Neuronal stem cell (in vitro differentiated cells): ENCODE measurements around the gene BDH2. TPM values are rescaled to one million over a fixed set of nuclear protein-coding genes. Genes with fewer than 3 reads are reported as not detected.

Experiments used
- DNase-seq: peaks from one replicate; pipeline ENCODE4 v3.0.0-alpha.2; 2013; ENCODE audit warnings: low spot score
- H2AFZ ChIP-seq: one replicate; pipeline ENCODE4 v1.6.1; 2013; ENCODE audit warnings: mild to moderate bottlenecking, low read length, inconsistent platforms
- H2AK5ac ChIP-seq: 2 replicates; pipeline ENCODE4 v1.6.1; 2013; ENCODE audit warnings: low read depth, mild to moderate bottlenecking, inconsistent platforms, low read length, moderate library complexity, mixed read lengths
- H2BK120ac ChIP-seq: 2 replicates; pipeline ENCODE4 v1.6.1; 2013; ENCODE audit warnings: low read depth, mild to moderate bottlenecking, inconsistent platforms, low read length, moderate library complexity, mixed read lengths
- H2BK12ac ChIP-seq: one replicate; pipeline ENCODE4 v1.6.1; 2013; ENCODE audit warnings: low read length, inconsistent platforms
- H2BK15ac ChIP-seq: 2 replicates; pipeline ENCODE4 v1.6.1; 2013; ENCODE audit warnings: mild to moderate bottlenecking, low read length, inconsistent platforms, mixed read lengths
- H2BK5ac ChIP-seq: one replicate; pipeline ENCODE4 v1.6.1; 2013; ENCODE audit warnings: inconsistent platforms, mild to moderate bottlenecking, low read length, moderate library complexity
- H3K14ac ChIP-seq: one replicate; pipeline ENCODE4 v1.6.1; 2013; ENCODE audit warnings: low read length, inconsistent platforms
- H3K18ac ChIP-seq: 2 replicates; pipeline ENCODE4 v1.6.1; 2013; ENCODE audit warnings: low read length, inconsistent platforms
- H3K23ac ChIP-seq: 2 replicates; pipeline ENCODE4 v1.6.1; 2013; ENCODE audit warnings: low read depth, mild to moderate bottlenecking, mixed read lengths, low read length, inconsistent platforms; ENCODE audit not compliant: poor library complexity
- H3K27ac ChIP-seq: replicated peaks from 3 replicates; pipeline ENCODE4 v1.5.1; 2013; ENCODE audit warnings: low read length, inconsistent platforms
- H3K27me3 ChIP-seq, 3 experiments: 2 replicates each; pipeline ENCODE4 v1.6.1; 2013; ENCODE audit warnings: low read length in 3 of 3, mild to moderate bottlenecking in 2 of 3, inconsistent platforms in 1 of 3, low read depth in 1 of 3, mixed read lengths in 1 of 3, moderate library complexity in 1 of 3; ENCODE audit not compliant: control insufficient read depth in 3 of 3, insufficient read depth in 3 of 3
- H3K36me3 ChIP-seq, 2 donors: replicated peaks in 1 of 2; 2 replicates each; pipeline ENCODE4 v1.6.1; 2013; ENCODE audit warnings: low read length in 2 of 2; ENCODE audit not compliant: control insufficient read depth in 2 of 2, insufficient read depth in 2 of 2
- H3K4ac ChIP-seq: 2 replicates; pipeline ENCODE4 v1.6.1; 2013; ENCODE audit warnings: inconsistent platforms, mild to moderate bottlenecking, low read length, moderate library complexity
- H3K4me1 ChIP-seq, 2 donors: 1 replicate in 1 of 2; 2 replicates in 1 of 2; pipeline ENCODE4 v1.6.1; 2013; ENCODE audit warnings: low read length in 2 of 2, low read depth in 1 of 2; ENCODE audit not compliant: control insufficient read depth in 2 of 2, insufficient read depth in 1 of 2
- H3K4me2 ChIP-seq: one replicate; pipeline ENCODE4 v1.6.1; 2013; ENCODE audit warnings: mild to moderate bottlenecking, low read length, inconsistent platforms; ENCODE audit not compliant: insufficient read depth, poor library complexity, severe bottlenecking
- H3K4me3 ChIP-seq, 2 donors: 2 replicates each; pipeline ENCODE4 v1.5.1; 2013; ENCODE audit warnings: low read length in 2 of 2, mild to moderate bottlenecking in 2 of 2, inconsistent platforms in 1 of 2, moderate library complexity in 1 of 2
- H3K79me1 ChIP-seq: one replicate; pipeline ENCODE4 v1.6.1; 2013; ENCODE audit warnings: low read depth, mild to moderate bottlenecking, inconsistent platforms, low read length, moderate library complexity
- H3K9ac ChIP-seq: one replicate; pipeline ENCODE4 v1.6.1; 2013; ENCODE audit warnings: mild to moderate bottlenecking, low read depth, low read length, inconsistent platforms; ENCODE audit not compliant: poor library complexity
- H3K9me3 ChIP-seq, 2 donors: replicated peaks in 1 of 2; 2 replicates each; pipeline versions ENCODE3 to v1.6.1; 2013; ENCODE audit warnings: low read length in 2 of 2, mild to moderate bottlenecking in 2 of 2, inconsistent platforms in 1 of 2, low read depth in 1 of 2, mixed read lengths in 1 of 2, moderate library complexity in 1 of 2; ENCODE audit not compliant: control insufficient read depth in 2 of 2, insufficient read depth in 1 of 2
- H4K8ac ChIP-seq: one replicate; pipeline ENCODE4 v1.6.1; 2013; ENCODE audit warnings: low read depth, mild to moderate bottlenecking, inconsistent platforms, low read length, moderate library complexity
- H4K91ac ChIP-seq: one replicate; pipeline ENCODE4 v1.6.1; 2013; ENCODE audit warnings: low read length, low read depth, mild to moderate bottlenecking, inconsistent platforms; ENCODE audit not compliant: poor library complexity
- WGBS, 2 donors: extraction: QIAGEN DNeasy Blood & Tissue Kit; methylation state at CpG; one replicate each; pipeline ENCODE4 v1.1.7; 2013; ENCODE audit warnings: missing lambda C conversion rate in 2 of 2, mixed read lengths in 1 of 2; ENCODE audit not compliant: insufficient read length in 2 of 2, insufficient replicate concordance in 1 of 2; ENCODE audit errors: extremely low coverage in 2 of 2; 5-methylcytosine and 5-hydroxymethylcytosine counted together
- polyA plus RNA-seq, 2 experiments: library from polyadenylated mRNA; stranded (reverse); fragments of 200-250 nt; gene quantifications; one replicate each; pipeline ENCODE4 v1.2.3, GENCODE V29; 2013

Gene BDH2
- 53.4 TPM for polyA plus RNA-seq (2013, experiment 1 of 2)
- 57.0 TPM for polyA plus RNA-seq (2013, experiment 2 of 2)

DNA sequence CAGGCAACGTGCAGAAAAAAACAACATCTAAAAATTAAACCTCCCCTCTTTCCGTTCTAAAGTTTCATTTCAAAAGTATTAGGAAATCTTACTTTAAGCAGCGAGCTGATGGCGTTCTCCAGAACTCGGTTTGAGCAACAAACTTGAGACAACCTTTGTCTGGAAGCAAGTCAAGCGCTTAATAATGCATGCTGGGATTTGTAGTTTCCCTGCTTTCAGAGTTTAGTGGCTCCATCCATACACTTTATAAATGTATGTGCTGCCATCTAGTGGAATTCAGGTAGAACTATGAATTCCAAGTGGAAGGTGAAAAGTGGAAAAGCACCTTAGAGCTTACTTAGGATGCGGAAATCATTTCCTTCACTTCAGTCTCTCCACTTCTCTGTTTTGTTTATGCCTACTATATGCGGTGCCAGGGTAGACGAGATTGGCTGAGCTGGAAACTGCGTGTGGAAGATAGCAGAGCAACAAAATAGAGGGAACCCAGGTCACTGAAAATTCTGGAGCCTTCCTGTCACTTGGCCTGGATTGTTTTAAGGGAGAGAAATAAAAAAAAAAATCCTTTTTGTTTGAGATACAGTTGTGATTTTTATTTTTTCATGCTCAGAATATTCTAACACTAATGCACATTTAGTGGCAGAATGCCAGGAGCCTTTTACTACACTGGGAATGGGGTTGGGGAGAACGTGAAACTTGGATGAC is at the start of gene BDH2:
TSS of gene BDH2 (minus strand) at position 144 of the 702 bp plus-strand sequence. CDS start 3,580 bp downstream, outside the sequence.
- H3K9ac ChIP-seq, result no peak within 1 kb of the TSS
- H2BK120ac ChIP-seq, result no peak within 1 kb of the TSS
- H3K27ac ChIP-seq, result peak within 1 kb of the TSS; percentile 48
- H2BK12ac ChIP-seq, result no peak within 1 kb of the TSS
- no peak within 1 kb of the TSS for H2BK15ac ChIP-seq
- no peak within 1 kb of the TSS for H2BK5ac ChIP-seq
- H3K4me2 ChIP-seq, result peak within 1 kb of the TSS; percentile 36
- H3K9me3 ChIP-seq, result no peaks in the 10 kb centered on the region
- H3K27me3 ChIP-seq, result no peaks in the 10 kb centered on the region
- peak within 1 kb of the TSS; percentile 81 for H2AFZ ChIP-seq
- H3K23ac ChIP-seq, result no peak within 1 kb of the TSS
- H2AK5ac ChIP-seq, result no peak within 1 kb of the TSS
- no peak within 1 kb of the TSS for H3K18ac ChIP-seq
- no peak within 1 kb of the TSS for H3K14ac ChIP-seq
- peaks cover 0 to 19% of the 10 kb centered on the region in 2 donors for H3K36me3 ChIP-seq
- WGBS, 2 donors, result no CpG with 5 or more reads among the region's 11 CpGs
- no peak within 1 kb of the TSS for H4K8ac ChIP-seq
- no peaks in the 10 kb centered on the region for H3K79me1 ChIP-seq
- H3K4me3 ChIP-seq, result peak within 1 kb of the TSS; percentile 62 to 67
- H4K91ac ChIP-seq, result no peak within 1 kb of the TSS
- no peak within 1 kb of the TSS for H3K4ac ChIP-seq
- DNase-seq, result peak; percentile 83
- peaks cover 13 to 17% of the 10 kb centered on the region in 2 donors for H3K4me1 ChIP-seq

DNA sequence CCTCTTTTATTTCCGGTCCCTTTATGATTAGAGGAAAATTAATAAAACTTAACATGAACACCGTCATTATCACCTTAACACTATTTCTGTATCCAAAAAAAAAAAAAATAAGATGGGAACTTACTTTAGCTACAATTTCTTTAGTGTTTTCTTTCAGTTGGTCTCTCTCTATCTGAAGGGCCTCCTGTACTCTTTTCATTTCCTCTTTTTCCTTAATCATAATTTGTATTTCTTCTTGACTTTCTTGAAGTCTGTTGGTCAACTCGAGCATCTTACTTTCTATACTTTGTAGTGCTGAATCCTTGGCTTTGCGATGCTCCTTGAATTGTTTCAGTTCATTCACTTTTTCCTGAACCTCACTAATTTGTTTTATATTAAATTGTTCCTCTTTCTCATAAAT is 45.3 kb upstream of the BDH2 start:
- DNase-seq, result no peak

GRCh38 chr4:103137446-103137827 is 37.8 kb upstream of the BDH2 start:
- Histone ChIP-seq H3K36me3 (peaks cover 17 to 98% of the 10 kb centered on the region in 2 donors), H3K4me1 (no peaks in the 10 kb centered on the region), H4K91ac (no peak overlapping the region), H3K4me3 (no peak overlapping the region), H3K14ac (no peak overlapping the region), H3K27me3 (no peaks in the 10 kb centered on the region), H2AFZ (no peak overlapping the region), H2BK5ac (no peak overlapping the region), H3K9ac (no peak overlapping the region), H2BK15ac (no peak overlapping the region), H3K79me1 (no peaks in the 10 kb centered on the region), H3K4me2 (no peak overlapping the region), H4K8ac (no peak overlapping the region), H3K9me3 (no peaks in the 10 kb centered on the region), H2BK120ac (no peak overlapping the region), H3K18ac (no peak overlapping the region), H3K4ac (no peak overlapping the region), H2AK5ac (no peak overlapping the region), H3K23ac (no peak overlapping the region), H2BK12ac (no peak overlapping the region), H3K27ac (no peak overlapping the region)
- no peak for DNase-seq
- no CpG with 5 or more reads among the region's 1 CpG for WGBS, 2 donors

More for the DNA sequence above, 45.3 kb upstream of the BDH2 start:
- no peak overlapping the region for H3K4me2 ChIP-seq
- H4K91ac ChIP-seq, result no peak overlapping the region
- no peaks in the 10 kb centered on the region for H3K27me3 ChIP-seq
- H4K8ac ChIP-seq, result no peak overlapping the region
- H2BK120ac ChIP-seq, result no peak overlapping the region
- no peak overlapping the region for H2BK12ac ChIP-seq
- no CpG with 5 or more reads among the region's 4 CpGs for WGBS, 2 donors
- no peak overlapping the region for H3K4ac ChIP-seq
- H2BK15ac ChIP-seq, result no peak overlapping the region
- H3K9me3 ChIP-seq, result no peaks in the 10 kb centered on the region
- H2AK5ac ChIP-seq, result no peak overlapping the region
- H3K4me3 ChIP-seq, result no peak overlapping the region
- no peak overlapping the region for H3K27ac ChIP-seq
- no peak overlapping the region for H3K14ac ChIP-seq
- no peak overlapping the region for H3K18ac ChIP-seq
- no peak overlapping the region for H3K23ac ChIP-seq
- H3K36me3 ChIP-seq, result peaks cover 10 to 98% of the 10 kb centered on the region in 2 donors
- no peaks in the 10 kb centered on the region for H3K79me1 ChIP-seq
- no peak overlapping the region for H3K9ac ChIP-seq
- no peak overlapping the region for H2AFZ ChIP-seq
- H3K4me1 ChIP-seq, result no peaks in the 10 kb centered on the region
- H2BK5ac ChIP-seq, result no peak overlapping the region

GRCh38 chr4:103136671-103137445 is 37.2 kb upstream of the BDH2 start:
- no peak overlapping the region for H3K18ac ChIP-seq
- H3K4ac ChIP-seq, result no peak overlapping the region
- H2BK120ac ChIP-seq, result no peak overlapping the region
- no peaks in the 10 kb centered on the region for H3K79me1 ChIP-seq
- H2BK12ac ChIP-seq, result no peak overlapping the region
- H4K8ac ChIP-seq, result no peak overlapping the region
- no peak overlapping the region for H4K91ac ChIP-seq
- H2BK15ac ChIP-seq, result no peak overlapping the region
- no peaks in the 10 kb centered on the region for H3K27me3 ChIP-seq
- DNase-seq, result no peak
- H2BK5ac ChIP-seq, result no peak overlapping the region
- H3K9me3 ChIP-seq, result peaks cover 0 to 2% of the 10 kb centered on the region in 2 donors
- H2AFZ ChIP-seq, result no peak overlapping the region
- no peak overlapping the region for H3K9ac ChIP-seq
- no peak overlapping the region for H2AK5ac ChIP-seq
- no peak overlapping the region for H3K4me3 ChIP-seq
- no CpG with 5 or more reads among the region's 1 CpG for WGBS, 2 donors
- no peak overlapping the region for H3K14ac ChIP-seq
- H3K4me2 ChIP-seq, result no peak overlapping the region
- H3K27ac ChIP-seq, result no peak overlapping the region
- peaks cover 16 to 98% of the 10 kb centered on the region in 2 donors for H3K36me3 ChIP-seq
- no peak overlapping the region for H3K23ac ChIP-seq
- H3K4me1 ChIP-seq, result no peaks in the 10 kb centered on the region
